HG02588 (cell line): ENCODE data around the gene MLF1.

Experiments used
- ATAC-seq: cut with Tn5 transposase; IDR thresholded peaks from one replicate; pipeline ENCODE4 v1.9.1; 2021; ENCODE audit warnings: mild to moderate bottlenecking, moderate library complexity; ENCODE audit not compliant: unreplicated experiment

Gene MLF1

GRCh38 chr3:158573714-158574113 is 2.7 kb downstream of the MLF1 start:
- ATAC-seq: no peak

- ATAC-seq: no peak
These were observed 3.7 kb downstream of the MLF1 start for GRCh38 chr3:158574646-158575045.

GRCh38 chr3:158590223-158590622 is 19.2 kb downstream of the MLF1 start:
- ATAC-seq: no peak

DNA sequence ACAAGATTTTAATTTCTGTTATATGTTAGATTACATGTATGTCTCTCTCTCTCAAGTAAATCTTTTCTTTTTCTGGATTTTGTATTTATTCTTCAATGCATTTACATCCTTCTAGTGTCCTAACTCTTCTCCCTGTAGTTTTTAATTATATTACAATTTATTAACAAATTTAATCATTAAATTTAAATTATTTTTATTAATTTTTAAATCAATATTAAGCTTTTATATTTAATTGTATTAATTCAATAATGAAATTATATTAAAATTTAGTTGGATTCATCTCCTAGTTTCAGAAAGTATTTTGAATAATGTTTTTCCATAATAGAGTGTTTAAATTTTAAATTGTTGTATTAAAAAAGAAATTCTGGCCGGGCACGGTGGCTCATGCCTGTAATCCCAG is 29.8 kb downstream of the MLF1 start:
- no peak for ATAC-seq

- no peak for ATAC-seq
These were observed 31.2 kb downstream of the MLF1 start for GRCh38 chr3:158602227-158602626.

- ATAC-seq: no peak
These were observed 47.2 kb downstream of the MLF1 start for GRCh38 chr3:158617982-158618875.

GRCh38 chr3:158625881-158626280 is 54.9 kb downstream of the MLF1 start:
- no peak for ATAC-seq

GRCh38 chr3:158631981-158632380 is 61.0 kb downstream of the MLF1 start:
- no peak for ATAC-seq

- ATAC-seq: no peak
These were observed 69.7 kb downstream of the MLF1 start for GRCh38 chr3:158640646-158641045.

GRCh38 chr3:158642005-158642404 is 71.0 kb downstream of the MLF1 start:
- no peak for ATAC-seq

DNA sequence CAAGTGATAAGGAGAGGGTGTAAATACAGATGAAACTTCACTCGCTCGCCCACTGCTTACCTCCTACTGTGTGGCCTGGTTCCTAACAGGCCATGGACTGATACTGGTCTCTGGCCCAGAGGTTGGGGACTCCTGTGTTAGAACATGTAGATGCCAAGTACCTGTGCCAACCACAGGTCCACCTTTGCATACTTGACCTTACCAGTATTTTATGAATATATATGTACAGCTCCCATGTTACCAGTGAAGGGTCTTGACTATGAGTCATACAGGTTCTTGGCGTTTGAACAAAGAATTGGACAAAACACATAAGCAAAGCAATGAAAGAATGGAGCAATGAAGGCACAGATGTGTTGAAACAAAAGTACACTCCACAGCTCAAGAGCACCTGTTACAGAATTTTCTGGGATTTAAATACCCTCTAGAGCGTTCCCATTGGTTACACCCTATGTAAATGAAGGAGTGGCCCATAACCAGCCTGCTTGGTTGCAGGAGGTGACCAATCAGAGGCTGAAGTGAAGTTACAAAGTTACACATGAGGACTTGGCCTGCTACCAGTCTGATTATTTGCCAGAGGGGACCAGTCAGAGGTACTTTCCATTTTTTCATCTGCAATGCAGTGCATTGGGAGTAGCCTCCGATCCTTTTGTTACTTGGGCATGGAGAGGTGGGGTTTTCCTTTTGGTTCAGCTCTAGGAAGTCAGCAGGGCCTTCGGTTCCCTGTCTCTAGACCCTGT is 71.6 kb downstream of the MLF1 start:
- ATAC-seq: no peak

- ATAC-seq: peak; percentile 99
These were observed 73.4 kb downstream of the MLF1 start, which contains the start of gene GFM1 for GRCh38 chr3:158644345-158644908. Gene GFM1, plus strand, starts transcription at chr3:158644527. Its CDS starts 108 bp downstream, at chr3:158644635.

DNA sequence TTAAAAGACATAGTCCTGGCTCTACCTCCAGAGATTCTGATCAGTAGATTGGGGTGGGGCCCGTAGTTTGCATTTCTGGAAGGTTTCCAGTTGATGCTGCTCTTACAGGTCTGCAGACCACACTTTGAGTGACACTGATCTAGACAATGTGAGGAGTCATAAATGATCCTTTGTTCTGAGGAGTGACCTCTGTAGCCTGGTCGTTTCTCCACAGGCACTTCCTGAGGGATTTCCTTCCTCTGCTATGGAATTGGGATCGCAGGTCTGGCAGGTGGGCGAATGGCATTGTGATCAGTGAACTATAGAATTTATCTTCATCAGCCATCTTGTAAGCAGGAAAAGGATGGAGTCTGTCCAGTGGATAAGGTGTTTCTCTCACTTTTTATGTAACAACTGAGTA is 78.8 kb downstream of the MLF1 start:
- no peak for ATAC-seq

DNA sequence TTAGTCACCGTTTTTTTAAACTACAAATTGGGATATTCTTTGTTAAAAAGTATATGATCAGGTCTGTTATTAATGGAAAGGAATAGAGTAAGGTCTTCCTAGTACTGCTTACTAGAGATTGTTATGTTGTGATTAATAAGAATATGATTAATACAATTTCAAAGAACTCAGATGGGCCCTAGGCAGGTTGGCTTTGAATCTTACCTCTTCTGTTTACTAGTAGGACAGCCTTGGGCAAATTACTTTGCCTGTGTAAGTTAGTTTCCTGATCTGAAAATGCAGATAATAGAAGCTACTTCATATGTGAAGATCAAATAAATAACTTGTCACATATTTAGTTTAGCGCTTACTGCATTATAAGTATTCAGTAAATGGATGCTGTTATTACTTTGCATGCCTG is 80.2 kb downstream of the MLF1 start:
- no peak for ATAC-seq

DNA sequence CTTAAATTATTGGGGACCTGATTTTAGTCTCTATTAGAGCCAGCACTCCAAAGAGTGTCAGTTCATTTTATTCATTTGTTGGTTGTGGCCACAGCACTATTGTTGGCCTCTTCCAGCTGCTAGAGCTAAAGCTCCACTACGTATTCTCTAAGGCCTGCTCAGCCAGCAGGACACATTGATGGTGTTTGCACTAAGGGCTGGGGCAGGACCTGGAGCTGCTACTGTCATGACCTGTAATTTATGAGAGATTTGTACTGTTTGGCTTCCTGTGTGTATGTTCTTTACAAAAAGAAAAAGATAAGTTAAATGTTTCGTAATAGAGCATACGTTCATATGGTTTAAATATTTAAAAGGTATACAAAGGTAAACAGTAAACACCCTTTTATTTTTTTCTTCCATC is 81.5 kb downstream of the MLF1 start:
- no peak for ATAC-seq
